ENCODE measurements around the gene DNAH17.

Gene DNAH17

DNA sequence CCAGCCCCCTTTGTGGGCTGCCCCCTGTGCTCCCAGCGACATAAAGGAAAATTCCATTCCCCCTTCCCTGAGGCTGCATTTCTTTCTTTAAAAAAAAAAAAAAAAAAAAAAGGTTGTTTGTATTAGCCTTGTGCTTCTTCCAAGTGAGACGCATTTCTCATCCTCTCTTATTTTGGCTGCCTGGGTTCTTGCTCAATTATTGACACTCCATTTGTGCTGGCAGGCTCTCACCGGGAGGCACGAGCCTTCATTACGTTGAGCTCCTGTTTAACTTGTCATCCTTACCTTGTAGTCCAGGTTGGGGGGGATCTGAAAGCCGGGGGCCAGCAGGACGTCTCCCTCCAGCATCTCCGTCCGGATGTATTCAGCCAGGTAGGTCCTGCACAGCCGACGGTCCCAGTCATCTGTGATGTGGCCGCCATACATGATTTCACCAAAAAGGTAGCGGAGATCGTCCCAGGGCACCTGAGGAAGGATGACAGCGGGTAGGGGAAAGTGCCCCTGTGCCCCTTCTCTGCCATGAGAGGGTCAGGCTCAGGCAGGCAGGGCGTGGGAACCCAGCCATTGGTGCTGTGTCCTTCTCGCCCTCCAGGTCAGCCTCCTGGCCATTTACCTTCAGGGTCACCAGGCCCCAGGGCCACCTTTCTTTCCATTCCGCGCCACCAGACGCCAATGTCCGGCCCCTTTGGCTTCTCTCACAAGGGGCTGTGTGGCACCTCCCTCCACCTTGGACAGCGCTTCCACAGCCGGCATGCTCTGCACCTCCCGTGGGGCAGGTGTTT lies 148.2 kb downstream of the DNAH17 start:
- DNase-seq (ENCODE audit: low spot score), result no peak

DNA sequence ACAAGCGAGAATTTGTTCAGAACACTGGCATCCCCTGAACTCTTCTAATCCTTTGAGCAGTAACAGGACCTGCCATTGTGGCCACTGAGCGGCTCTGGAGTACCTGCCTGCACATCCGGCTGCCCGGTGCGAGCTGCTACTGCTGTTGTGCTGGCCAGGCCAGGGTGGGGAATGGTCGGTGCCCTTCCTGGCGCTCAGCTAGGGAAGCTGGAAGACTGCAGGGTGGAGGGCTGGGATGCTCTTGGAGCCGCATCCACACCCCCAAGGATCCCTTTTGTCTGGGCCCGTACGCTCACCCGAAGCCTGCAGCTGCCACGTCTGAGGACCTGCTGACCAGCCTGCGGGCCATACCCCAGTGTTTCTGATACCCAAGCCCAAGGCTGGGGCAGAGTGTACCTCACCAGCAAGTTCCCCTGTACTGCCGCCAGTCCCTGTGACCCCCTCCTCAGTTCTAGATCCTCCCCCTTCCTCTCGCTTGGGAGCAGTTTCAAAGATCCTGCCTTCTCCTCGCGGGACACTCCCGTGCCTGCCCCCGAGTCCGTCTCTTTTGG lies 149.1 kb downstream of the DNAH17 start:
- DNase-seq (ENCODE audit: low spot score), result no peak

DNA sequence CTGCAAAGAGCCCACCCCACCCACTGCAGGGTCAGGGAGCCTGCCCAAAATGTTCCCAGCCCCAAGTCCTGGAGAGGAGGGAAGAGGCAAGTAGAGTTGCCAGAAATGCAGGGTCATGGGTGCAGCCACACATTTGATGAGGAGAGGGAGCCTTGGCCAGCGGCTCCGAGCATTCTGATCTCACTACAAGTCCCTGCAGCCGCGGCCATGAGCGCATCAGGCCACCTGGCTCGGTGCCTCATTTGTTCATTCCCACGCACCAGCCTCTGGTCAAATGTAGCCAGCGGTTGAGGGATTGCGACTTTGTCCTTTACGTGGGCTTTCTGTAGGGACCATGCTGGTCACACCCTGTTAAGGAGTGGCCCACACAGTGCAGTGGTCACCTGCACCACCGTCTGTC lies 150.1 kb downstream of the DNAH17 start:
- no peak for DNase-seq (ENCODE audit: low spot score)

DNA sequence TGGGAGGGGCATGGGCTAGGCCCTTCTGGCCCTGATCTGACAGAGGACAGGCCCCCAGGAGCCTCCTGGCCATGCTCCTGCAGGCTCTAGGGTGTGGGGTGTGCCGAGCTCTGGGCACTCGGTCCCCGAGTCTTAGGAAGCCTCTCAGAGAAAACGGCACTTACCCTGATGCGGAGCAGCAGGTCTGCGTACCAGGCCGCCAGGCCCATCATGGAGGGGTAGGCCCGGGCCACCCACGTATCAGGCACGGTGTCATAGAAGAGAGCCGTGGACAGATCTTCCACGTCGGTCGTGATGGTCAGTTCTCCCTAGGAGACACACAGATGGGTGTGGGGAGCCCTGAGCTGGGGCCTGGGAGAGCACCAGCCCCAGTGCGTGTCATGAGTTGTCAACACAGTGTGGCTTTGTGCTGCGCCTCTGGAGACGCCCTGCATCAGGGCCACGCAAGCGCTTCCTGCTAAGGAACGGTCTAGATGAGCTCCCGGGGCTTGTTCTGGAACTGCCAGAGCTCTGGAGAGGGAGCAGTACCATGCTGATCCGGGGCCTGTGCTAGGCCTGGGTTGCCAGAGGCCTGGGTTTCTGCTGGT lies 150.8 kb downstream of the DNAH17 start:
- DNase-seq (ENCODE audit: low spot score), result no peak

DNA sequence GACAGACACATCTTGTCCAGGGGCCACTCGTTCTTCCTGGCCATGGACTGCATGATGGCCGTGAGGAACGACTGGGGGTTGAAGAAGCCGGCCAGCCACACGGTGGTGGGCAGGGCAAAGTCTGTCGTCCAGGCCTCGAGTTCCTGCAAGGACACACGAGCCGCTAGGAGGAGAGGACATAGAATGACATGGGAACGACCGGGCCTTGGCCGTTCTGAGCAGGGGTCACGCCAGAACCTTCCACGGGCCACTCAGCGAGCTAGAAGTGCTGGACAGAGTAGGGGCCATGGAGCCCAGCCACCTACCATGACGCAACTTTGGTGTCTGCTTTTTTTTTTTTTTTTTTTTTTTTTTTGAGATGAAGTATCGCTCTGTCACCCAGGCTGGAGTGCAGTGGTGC lies 151.8 kb downstream of the DNAH17 start:
- no peak for DNase-seq (ENCODE audit: low spot score)

DNA sequence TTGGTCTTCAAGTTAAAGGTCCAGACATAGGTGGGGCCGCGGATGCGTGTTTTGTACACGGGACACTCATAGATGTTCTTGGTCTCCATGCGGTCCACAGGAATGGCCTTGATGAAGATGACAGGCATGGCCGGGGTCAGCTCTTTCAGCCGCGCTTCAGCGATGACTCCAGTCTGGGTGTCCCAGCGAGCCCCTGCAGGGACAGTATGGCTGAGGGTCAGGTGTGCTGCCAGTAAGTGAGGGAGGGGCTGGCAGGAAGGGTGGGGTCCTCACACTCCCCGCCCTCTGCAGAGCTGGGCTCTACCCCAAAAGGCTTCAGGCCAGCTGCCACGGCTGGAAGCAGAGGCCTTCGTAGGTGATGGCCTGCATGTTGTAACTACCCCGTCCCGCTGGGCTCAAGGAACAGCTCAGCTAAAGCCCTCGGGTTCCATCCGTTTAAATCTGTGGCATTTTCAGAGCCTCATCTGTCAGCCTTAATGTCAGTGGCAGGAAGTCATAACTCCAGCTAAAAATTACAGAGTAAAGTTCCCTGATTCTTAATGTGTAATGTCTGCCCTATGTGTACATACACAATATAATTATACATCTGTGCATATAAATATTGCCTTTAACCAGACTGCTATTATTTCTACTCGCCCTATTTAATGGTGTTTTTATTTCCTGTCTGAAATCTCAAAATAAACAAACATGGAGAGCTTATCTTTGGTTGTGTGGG lies 153.1 kb downstream of the DNAH17 start:
- DNase-seq (ENCODE audit: low spot score), result no peak

DNA sequence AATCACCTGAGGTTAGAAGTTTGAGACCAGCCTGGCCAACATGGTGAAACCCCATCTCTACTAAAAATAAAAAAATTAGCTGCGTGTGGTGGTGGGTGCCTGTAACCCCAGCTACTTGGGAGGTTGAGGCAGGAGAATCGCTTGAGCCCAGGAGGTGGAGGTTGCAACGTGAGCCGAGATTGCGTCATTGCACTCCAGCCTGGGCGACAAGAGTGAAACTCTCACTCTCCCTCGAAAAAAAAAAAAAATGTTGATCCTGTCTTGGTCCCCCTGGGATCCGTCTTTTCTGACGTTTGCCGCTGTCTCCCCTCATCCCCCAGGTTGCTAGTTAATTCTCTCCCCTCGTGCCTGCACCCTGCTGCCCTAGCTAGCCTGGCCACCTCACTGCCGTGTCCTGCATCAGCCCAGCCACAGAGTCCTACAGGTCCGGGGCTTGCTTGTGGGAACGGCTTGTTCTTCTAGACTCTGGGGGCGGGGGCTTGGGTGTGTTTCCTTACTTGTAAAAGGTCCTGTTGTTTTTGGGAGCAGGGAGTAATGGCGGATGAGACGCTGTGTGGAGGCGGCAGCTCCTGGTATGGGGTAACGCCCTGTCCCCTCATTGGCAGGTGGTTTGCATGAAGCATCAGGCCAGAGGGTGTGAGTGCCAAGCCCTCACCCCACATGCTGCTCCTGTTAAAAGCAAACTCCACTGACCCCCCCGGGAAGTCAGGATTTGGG lies 154.2 kb downstream of the DNAH17 start:
- no peak for DNase-seq (ENCODE audit: low spot score)

DNA sequence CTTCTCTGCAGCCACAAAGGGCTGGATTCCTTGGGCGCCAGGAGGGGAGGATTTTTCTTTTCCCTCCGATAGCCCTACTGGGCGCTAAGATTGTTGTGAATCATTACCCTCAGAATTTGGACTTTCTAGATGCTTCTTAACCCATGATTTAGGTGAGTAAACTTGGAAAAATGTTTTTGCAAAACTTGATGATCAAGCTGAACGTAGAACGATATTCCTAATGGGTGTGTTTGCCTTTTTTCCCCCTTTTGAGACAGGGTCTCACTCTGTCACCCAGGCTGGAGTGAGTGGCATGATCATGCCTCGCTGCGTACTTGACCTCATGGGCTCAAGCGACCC lies 155.0 kb downstream of the DNAH17 start:
- DNase-seq (ENCODE audit: low spot score), result no peak

DNA sequence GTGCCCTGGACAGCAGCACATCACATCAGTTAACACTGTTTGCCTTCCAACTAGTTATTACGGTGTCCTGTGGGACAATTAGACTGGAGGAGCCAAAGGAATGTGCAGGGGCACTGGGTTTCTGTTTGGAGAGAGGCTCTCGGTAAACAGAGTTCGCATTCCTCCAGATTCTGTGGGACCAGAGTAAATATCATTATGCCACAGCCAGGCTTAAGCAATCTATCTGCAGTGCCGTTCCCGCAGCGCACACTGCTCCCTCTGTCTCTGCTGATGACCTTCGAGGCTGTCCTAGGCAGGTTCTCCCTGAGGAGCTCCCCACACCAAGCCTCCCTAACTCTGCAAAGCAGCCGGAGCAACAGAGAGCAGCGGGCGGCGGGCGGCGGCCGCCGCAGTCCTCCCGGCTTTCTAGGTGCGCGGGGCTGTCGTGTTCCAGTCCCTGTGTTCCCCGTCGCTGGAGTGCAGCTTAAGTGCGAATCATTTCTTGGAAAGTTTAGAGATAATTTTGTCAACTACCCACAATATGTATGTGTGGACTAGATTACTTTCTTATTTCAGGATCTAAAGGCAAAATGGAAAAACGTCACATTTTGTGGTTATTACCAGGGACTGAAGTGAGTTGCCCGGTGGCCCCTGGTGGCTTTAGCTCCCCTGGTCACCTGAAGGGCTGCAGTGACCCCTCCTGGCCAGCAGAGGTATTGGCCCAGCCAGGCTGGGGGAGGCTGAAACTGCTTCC lies 155.5 kb downstream of the DNAH17 start:
- peak; percentile 58 for DNase-seq (ENCODE audit: low spot score)

DNA sequence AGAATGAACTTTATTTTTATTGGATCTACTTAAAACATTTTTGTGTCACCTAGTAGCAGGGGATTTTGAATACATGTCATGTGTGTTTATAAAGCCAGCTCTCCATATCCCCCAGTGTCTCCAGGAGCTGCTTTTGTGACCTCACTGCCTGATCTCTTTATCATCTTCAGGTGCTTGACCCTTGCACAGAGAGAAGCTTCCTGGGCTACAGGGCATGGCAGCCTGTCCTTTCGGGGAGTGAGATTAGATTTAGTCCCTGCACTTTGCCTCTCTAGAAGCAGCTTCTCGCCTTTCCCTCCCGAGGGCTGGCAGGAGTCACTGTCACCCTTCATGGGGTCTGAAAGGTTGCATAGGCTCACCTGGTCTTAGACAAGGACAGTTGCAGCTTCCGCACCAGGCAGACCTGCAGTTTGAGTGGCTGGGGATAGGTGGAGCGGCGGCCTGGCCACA lies 156.1 kb downstream of the DNAH17 start:
- no peak for DNase-seq (ENCODE audit: low spot score)

DNA sequence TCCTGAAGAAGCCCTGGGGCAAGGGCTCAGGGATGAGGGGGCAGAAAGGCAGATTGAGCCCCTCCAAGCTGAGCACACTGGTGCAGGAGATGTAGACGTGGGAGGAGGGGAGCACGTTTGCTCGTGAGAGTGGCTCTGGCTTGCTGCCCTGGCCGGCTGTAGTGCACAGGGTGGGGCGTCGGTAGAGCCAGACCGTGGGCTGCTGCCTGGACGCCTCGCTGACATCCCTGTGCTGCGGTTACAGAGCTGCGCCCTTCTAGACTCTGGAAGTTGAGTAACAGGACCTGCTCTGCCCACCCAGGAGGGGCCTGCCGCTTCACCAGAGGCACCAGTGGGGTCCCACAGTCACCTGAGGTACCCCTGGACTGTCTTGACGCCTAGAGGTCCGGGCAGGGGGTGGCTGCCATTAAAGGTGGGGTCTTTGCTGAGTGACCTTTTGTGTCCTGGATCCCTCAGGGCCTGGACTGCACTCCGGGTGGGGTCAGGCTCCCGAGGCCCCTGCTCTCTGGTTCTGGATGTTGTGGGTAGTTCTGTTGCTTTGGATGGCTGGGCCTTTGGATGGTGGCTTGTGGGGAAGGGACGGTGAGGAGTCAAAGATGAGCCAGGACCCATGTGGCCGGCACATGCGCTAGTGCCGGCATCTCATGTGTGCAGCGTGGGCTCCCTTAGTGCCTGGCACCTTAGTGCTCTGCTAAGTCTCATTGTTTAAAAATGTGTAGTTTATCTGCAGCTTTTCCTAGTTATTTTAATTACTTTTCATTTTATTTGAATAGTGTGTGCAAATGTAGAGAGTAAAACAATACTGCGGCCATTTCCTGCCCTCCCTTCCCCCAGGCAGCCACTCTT lies 157.0 kb downstream of the DNAH17 start:
- DNase-seq (ENCODE audit: low spot score), result no peak

DNA sequence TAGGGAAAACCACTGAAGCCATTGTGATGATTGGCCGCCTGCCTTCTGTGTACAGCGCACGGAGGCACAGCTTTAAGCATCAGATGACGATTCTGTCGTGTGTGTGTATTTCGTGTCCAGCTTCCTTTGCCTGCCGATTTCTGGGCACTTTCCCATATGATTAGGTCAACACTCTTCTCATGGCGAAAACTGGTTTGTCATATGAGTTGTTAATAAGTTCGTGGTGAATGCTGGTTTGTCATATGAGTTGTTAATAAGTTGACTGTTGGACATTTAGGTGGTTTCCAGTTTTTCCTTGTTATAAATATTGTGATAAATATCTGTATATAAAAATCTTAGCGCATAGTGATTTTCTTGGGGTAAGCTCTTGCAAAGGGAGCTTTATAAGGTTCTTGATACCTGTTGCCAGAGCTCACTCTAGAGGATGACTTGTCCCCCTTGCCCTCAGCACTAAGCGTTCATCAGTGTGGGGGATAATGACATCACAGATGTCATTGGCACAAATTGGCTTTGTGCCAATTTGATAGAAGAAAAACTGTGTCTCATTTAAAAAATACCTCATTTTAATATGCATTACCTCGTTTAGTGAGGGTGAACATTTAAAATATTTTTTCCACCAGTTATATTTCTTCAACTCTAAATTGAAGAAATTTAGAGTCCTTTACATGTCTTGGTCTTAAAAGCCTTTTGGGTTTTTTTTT lies 158.7 kb downstream of the DNAH17 start:
- DNase-seq (ENCODE audit: low spot score), result no peak

DNA sequence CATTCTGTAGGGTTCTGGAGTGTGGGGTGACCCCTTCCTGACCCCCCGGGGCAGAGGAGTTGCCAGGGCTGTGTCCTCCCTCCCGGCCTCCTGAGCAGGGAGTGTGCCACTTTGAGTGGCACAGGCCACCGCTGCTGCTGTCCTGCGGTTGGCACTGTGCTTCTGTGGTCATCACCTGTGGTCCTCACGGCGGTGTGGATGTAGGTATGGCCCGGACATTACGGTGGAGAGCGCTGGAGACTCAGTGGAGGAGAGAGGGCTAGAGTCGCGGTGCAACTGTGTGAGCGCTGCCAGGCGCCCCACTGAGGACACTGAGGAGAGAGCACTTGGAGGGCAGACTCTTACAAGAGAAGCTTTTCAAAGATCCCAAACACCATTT lies 159.7 kb downstream of the DNAH17 start:
- DNase-seq (ENCODE audit: low spot score), result no peak

DNA sequence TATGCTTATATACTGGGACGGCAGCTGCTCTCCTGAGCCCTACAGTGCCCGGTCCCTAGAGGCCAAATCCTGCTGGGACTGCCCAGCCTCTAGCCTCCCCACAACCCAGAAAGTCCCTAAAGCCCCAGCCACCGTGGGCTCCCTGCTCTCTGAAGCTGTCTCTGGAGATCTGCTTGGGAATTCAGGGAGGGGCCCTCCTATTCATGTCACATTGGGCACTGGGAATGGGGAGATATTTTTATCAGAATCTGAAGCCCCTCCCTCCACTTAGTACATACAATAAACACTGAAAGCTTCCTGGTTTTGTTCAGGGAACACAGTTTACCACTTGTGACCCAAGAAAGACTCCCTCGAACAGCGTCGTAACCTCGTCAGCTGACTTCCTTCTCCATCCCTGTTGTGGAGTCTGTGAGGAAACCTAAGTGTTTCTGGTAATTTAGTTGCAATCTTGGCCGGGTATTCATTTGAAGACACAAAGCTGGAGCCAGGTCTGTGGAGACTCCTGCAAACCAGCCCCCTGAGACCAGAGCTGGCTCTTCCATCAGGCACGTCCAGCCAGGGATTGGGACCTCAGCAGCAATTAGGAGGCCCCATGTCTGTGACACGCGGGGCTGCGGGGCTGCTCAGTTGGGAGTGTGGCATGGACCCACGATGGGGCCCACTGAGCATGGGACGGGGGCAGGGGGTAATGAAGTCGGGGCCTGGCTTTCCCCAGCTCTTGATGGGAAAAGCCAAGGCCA lies 160.2 kb downstream of the DNAH17 start:
- DNase-seq (ENCODE audit: low spot score), result no peak

DNA sequence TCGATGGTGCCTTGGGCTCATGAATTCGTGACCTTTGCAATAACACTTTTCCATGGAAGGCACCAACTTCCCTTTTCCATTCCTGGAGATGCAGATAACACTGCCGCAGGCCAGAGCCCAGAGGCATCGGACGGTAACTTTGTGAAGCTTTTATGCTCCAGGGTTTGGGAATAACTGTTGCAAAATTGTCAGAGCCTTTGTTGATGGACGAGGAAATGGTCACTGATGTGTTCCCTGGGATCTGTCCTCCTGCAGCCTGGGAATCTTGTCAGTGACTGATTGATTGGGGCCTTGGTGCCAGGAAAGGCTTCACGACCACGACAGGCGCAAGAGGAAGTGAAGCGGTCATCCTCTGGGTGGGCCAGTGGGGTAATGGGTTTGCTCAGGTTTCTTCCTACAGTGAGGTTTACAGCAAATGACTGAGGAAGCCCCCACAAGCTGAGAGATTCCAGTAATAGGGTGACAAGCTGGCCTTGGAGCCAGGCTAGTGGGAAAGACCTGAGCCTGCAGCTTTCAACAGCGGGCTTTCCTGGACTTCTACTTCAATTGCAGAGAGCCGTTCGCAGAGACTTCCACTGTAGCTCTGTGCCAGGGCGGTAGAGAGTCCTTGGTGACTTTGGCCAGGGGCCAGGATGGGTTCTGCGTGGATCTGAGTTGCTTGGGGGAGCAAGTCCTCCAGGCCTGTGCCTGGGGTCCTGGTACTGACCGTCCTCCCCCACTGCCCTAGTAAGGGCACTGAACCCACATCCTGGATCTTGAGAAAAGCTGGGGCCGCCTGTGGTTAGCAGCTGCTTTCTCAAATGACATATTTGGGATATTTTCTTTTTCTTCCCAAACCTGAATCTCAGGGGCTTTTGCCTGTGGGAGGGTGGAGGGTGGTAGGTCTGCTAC lies 161.1 kb downstream of the DNAH17 start:
- DNase-seq (ENCODE audit: low spot score), result no peak

DNA sequence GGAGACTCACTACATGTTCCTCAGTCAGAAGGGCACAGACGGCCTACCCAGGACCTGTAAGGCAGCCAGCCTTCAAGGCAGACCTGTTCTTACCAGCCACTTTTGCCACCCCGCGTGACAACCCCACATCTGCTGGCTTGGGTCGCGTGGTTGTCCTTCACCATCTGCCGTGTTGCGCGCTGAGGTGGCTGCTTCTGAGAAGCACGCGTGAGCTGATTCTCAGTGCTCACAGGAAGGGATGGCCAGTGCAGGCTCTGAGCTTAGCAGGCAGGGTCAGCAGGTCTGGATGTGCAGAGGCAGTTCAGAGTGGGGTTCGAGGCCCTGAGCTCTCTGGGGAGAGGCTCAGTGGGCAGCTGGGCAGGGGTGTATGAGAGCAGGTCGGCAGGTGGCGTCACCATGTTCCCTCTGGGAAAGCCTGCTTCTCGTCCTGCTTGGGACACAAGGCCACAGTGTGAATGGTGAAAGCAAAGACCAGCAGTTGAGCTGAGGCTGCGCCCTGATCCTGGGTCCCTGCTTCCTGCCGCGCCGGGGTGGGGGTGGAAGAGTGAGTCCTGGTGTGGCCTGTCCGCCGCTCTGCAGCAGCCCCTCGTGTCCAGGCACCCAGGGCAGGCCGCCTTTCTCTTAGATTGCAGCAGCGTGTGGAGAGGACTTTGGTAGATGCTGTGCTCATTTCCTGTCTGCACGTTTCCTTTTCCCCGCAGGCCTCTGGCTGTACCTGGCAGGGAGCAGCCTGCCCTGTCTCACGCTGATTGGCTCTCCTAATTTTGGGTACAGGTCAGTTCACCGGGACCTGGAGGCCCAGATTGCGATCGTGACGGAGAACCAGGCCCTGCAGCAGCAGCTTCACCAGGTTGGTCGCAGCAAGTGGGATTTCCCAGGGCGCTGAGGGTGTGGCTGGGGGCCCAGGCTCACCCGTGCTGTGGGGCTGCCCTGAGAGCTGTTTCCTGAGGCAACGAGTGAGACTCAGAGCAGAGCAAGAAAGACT lies 162.7 kb downstream of the DNAH17 start:
- DNase-seq (ENCODE audit: low spot score), result no peak

DNA sequence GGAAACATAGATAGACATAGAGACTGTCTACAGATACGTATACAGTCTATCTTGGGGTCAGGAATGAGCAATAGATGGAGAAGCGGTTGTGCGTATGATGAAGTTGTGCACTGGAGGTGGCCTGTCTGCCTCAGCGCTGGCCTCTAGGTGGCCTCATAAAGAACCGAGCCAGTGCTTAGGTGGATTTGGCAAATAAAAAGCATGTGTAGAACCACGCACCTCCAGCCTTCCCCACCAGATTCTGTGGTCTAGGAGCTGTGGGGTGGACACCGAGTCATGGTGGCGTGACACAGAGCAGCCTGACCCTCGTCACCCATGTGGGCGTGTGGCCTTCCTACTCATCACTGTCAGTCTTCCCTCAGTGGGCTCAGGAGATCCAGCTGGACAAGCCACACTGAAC lies 164.8 kb downstream of the DNAH17 start:
- peak; percentile 17 for DNase-seq (ENCODE audit: low spot score)
